ENCODE results near the gene STOML1. TPM values are rescaled to one million over a fixed set of nuclear protein-coding genes. Genes with fewer than 3 reads are reported as not detected.
A peak's percentile ranks its signal among the peaks of the same experiment; 100 is the strongest.

Gene STOML1
- total RNA-seq, 2 experiments from 2014 or later = 10.8 to 10.9 TPM

- ATAC-seq = no peak
- ChIA-PET POLR2A (no interaction called here), CTCF (interaction anchor here (1.2 kb wide), 1 partner anchor 62 kb away, joined by 3 read pairs; no protein-coding TSS in a partner anchor)
- Mint-ChIP-seq H3K4me1 (ENCODE audit: low read depth) (peaks cover 4% of the 10 kb centered on the region), H3K36me3 (ENCODE audit: low read depth) (peaks cover 62% of the 10 kb centered on the region), H3K9me3 (ENCODE audit: insufficient read depth) (no peaks in the 10 kb centered on the region), H3K27ac (peak overlapping the region; percentile 43), H3K27me3 (ENCODE audit: low read depth) (no peaks in the 10 kb centered on the region), H3K4me3 (no peak overlapping the region)
- no peak for DNase-seq
These were observed 42.2 kb upstream of the STOML1 start for GRCh38 chr15:74034206-74034755.

GRCh38 chr15:74032606-74033561, 40.8 kb upstream of the STOML1 start:
- Mint-ChIP-seq H3K36me3 (ENCODE audit: low read depth) (peaks cover 66% of the 10 kb centered on the region), H3K27me3 (ENCODE audit: low read depth) (no peaks in the 10 kb centered on the region), H3K27ac (no peak overlapping the region), H3K9me3 (ENCODE audit: insufficient read depth) (no peaks in the 10 kb centered on the region), H3K4me1 (ENCODE audit: low read depth) (peaks cover 4% of the 10 kb centered on the region), H3K4me3 (no peak overlapping the region)
- ATAC-seq (peak; percentile 25), DNase-seq (no peak)
- CTCF ChIA-PET = interaction anchor here (1.4 kb wide), 1 partner anchor 60 kb away, joined by 4 read pairs; no protein-coding TSS in a partner anchor
- POLR2A ChIA-PET = no interaction called here

GRCh38 chr15:74032046-74032445, 40.0 kb upstream of the STOML1 start:
- Mint-ChIP-seq H3K36me3 (ENCODE audit: low read depth) (peaks cover 62% of the 10 kb centered on the region), H3K4me3 (no peak overlapping the region), H3K9me3 (ENCODE audit: insufficient read depth) (no peaks in the 10 kb centered on the region), H3K27me3 (ENCODE audit: low read depth) (no peaks in the 10 kb centered on the region), H3K4me1 (ENCODE audit: low read depth) (peaks cover 4% of the 10 kb centered on the region), H3K27ac (no peak overlapping the region)
- CTCF ChIA-PET = interaction anchor here (1.4 kb wide), 1 partner anchor 59 kb away, joined by 4 read pairs; no protein-coding TSS in a partner anchor
- POLR2A ChIA-PET = interaction anchor here (1.3 kb wide), 1 partner anchor 15 kb away, joined by 3 read pairs; no protein-coding TSS in a partner anchor
- no peak for ATAC-seq
- DNase-seq = no peak

GRCh38 chr15:74028646-74029045, 36.6 kb upstream of the STOML1 start:
- DNase-seq (no peak), ATAC-seq (no peak)
- no peaks in the 10 kb centered on the region for H3K9me3 Mint-ChIP-seq (ENCODE audit: insufficient read depth)
- no peaks in the 10 kb centered on the region for H3K27me3 Mint-ChIP-seq (ENCODE audit: low read depth)
- ChIA-PET POLR2A (no interaction called here), CTCF (interaction anchor here (0.7 to 2.1 kb wide), 5 partner anchors 19 to 56 kb away, joined by 3 to 8 read pairs (median 3); no protein-coding TSS in a partner anchor)
- H3K27ac Mint-ChIP-seq = no peak overlapping the region
- H3K4me1 Mint-ChIP-seq (ENCODE audit: low read depth) = peaks cover 4% of the 10 kb centered on the region
- H3K36me3 Mint-ChIP-seq (ENCODE audit: low read depth) = peaks cover 50% of the 10 kb centered on the region
- no peak overlapping the region for H3K4me3 Mint-ChIP-seq

GRCh38 chr15:74027688-74028087, 35.6 kb upstream of the STOML1 start:
- no peaks in the 10 kb centered on the region for H3K27me3 Mint-ChIP-seq (ENCODE audit: low read depth)
- DNase-seq = no peak
- CTCF ChIA-PET = interaction anchor here (0.7 to 2.1 kb wide), 6 partner anchors 9 to 1925 kb away, joined by 3 to 8 read pairs (median 3); no protein-coding TSS in a partner anchor
- peaks cover under 1% of the 10 kb centered on the region for H3K4me1 Mint-ChIP-seq (ENCODE audit: low read depth)
- H3K4me3 Mint-ChIP-seq = no peak overlapping the region
- ATAC-seq = no peak
- H3K9me3 Mint-ChIP-seq (ENCODE audit: insufficient read depth) = no peaks in the 10 kb centered on the region
- H3K27ac Mint-ChIP-seq = no peak overlapping the region
- POLR2A ChIA-PET = interaction anchor here (1.0 to 2.0 kb wide), 2 partner anchors 9 to 33 kb away, joined by 3 to 6 read pairs; partner anchors contain the start of gene PML
- H3K36me3 Mint-ChIP-seq (ENCODE audit: low read depth) = peaks cover 53% of the 10 kb centered on the region

- ChIA-PET POLR2A (no interaction called here), CTCF (interaction anchor here (1.1 to 2.2 kb wide), 2 partner anchors 18 to 52 kb away, joined by 3 to 5 read pairs; no protein-coding TSS in a partner anchor)
- no peak for DNase-seq
- H3K4me3 Mint-ChIP-seq = no peak overlapping the region
- no peak for ATAC-seq
- no peaks in the 10 kb centered on the region for H3K9me3 Mint-ChIP-seq (ENCODE audit: insufficient read depth)
- no peaks in the 10 kb centered on the region for H3K4me1 Mint-ChIP-seq (ENCODE audit: low read depth)
- H3K36me3 Mint-ChIP-seq (ENCODE audit: low read depth) = peaks cover 51% of the 10 kb centered on the region
- H3K27ac Mint-ChIP-seq = peak overlapping the region; percentile 12
- H3K27me3 Mint-ChIP-seq (ENCODE audit: low read depth) = no peaks in the 10 kb centered on the region
These were observed 33.3 kb upstream of the STOML1 start for GRCh38 chr15:74025436-74025835.

GRCh38 chr15:74024687-74025086, 32.6 kb upstream of the STOML1 start:
- Mint-ChIP-seq H3K9me3 (ENCODE audit: insufficient read depth) (no peaks in the 10 kb centered on the region), H3K4me3 (no peak overlapping the region), H3K36me3 (ENCODE audit: low read depth) (peaks cover 52% of the 10 kb centered on the region), H3K4me1 (ENCODE audit: low read depth) (no peaks in the 10 kb centered on the region), H3K27me3 (ENCODE audit: low read depth) (no peaks in the 10 kb centered on the region), H3K27ac (no peak overlapping the region)
- ChIA-PET POLR2A (no interaction called here), CTCF (interaction anchor here (0.8 to 2.2 kb wide), 2 partner anchors 17 to 52 kb away, joined by 4 to 5 read pairs; no protein-coding TSS in a partner anchor)
- DNase-seq = no peak
- no peak for ATAC-seq

- DNase-seq (no peak), ATAC-seq (no peak)
- Mint-ChIP-seq H3K4me1 (ENCODE audit: low read depth) (no peaks in the 10 kb centered on the region), H3K9me3 (ENCODE audit: insufficient read depth) (no peaks in the 10 kb centered on the region), H3K36me3 (ENCODE audit: low read depth) (peaks cover 46% of the 10 kb centered on the region), H3K4me3 (no peak overlapping the region), H3K27me3 (ENCODE audit: low read depth) (no peaks in the 10 kb centered on the region), H3K27ac (no peak overlapping the region)
- POLR2A ChIA-PET = no interaction called here
- CTCF ChIA-PET = interaction anchor here (1.0 kb wide), 1 partner anchor 26 kb away, joined by 3 read pairs; no protein-coding TSS in a partner anchor
These were observed 30.8 kb upstream of the STOML1 start for GRCh38 chr15:74022706-74023470.

- H3K27ac Mint-ChIP-seq = no peak overlapping the region
- no peaks in the 10 kb centered on the region for H3K27me3 Mint-ChIP-seq (ENCODE audit: low read depth)
- H3K9me3 Mint-ChIP-seq (ENCODE audit: insufficient read depth) = no peaks in the 10 kb centered on the region
- DNase-seq (no peak), ATAC-seq (no peak)
- H3K4me3 Mint-ChIP-seq = no peak overlapping the region
- POLR2A ChIA-PET = interaction anchor here (1.5 kb wide), 1 partner anchor 26 kb away, joined by 3 read pairs; the partner anchor contains the start of gene PML
- peaks cover 49% of the 10 kb centered on the region for H3K36me3 Mint-ChIP-seq (ENCODE audit: low read depth)
- CTCF ChIA-PET = no interaction called here
- H3K4me1 Mint-ChIP-seq (ENCODE audit: low read depth) = peaks cover 7% of the 10 kb centered on the region
These were observed 27.6 kb upstream of the STOML1 start for GRCh38 chr15:74019734-74020133.

GRCh38 chr15:74013374-74013894, 21.3 kb upstream of the STOML1 start:
- H3K27me3 Mint-ChIP-seq (ENCODE audit: low read depth) = no peaks in the 10 kb centered on the region
- H3K36me3 Mint-ChIP-seq (ENCODE audit: low read depth) = peaks cover 57% of the 10 kb centered on the region
- H3K9me3 Mint-ChIP-seq (ENCODE audit: insufficient read depth) = peaks cover 8% of the 10 kb centered on the region
- no peak overlapping the region for H3K4me3 Mint-ChIP-seq
- H3K4me1 Mint-ChIP-seq (ENCODE audit: low read depth) = peaks cover 33% of the 10 kb centered on the region
- ATAC-seq (no peak), DNase-seq (no peak)
- ChIA-PET POLR2A (no interaction called here), CTCF (interaction anchor here (1.0 to 1.2 kb wide), 2 partner anchors 34 to 41 kb away, joined by 3 to 6 read pairs; no protein-coding TSS in a partner anchor)
- H3K27ac Mint-ChIP-seq = no peak overlapping the region

- POLR2A ChIA-PET = no interaction called here
- H3K4me3 Mint-ChIP-seq = no peak overlapping the region
- DNase-seq = no peak
- CTCF ChIA-PET = interaction anchor here (1.4 to 10.8 kb wide), 3 partner anchors 17 to 38 kb away, joined by 4 to 85 read pairs (median 8); partner anchors contain the start of gene PML
- ATAC-seq = no peak
- H3K36me3 Mint-ChIP-seq (ENCODE audit: low read depth) = peaks cover 73% of the 10 kb centered on the region
- peak overlapping the region; percentile 37 for H3K27ac Mint-ChIP-seq
- H3K9me3 Mint-ChIP-seq (ENCODE audit: insufficient read depth) = peaks cover 8% of the 10 kb centered on the region
- no peaks in the 10 kb centered on the region for H3K27me3 Mint-ChIP-seq (ENCODE audit: low read depth)
- H3K4me1 Mint-ChIP-seq (ENCODE audit: low read depth) = peaks cover 50% of the 10 kb centered on the region
These were observed 19.5 kb upstream of the STOML1 start for GRCh38 chr15:74011610-74012009.

Data from activated CD8-positive, alpha-beta T cell treated with anti-CD3 and anti-CD28 coated beads, Interleukin-2, amount 10 ng/mL, durations not matched to agents 7 days and 5 days (primary cell).